OCI-LY1 (cell line): ENCODE data around the gene NADK2.

ENCODE experiments used
- H2AFZ ChIP-seq: fragments of 200-600 bp; sonication (generic), shearing (Covaris generic); 2 replicates; pipeline ENCODE4 v1.6.0; 2014; ENCODE audit warnings: antibody characterized with exemption, mild to moderate bottlenecking, low read length
- H3F3A ChIP-seq: fragments of 200-600 bp; sonication (generic), shearing (Covaris generic); 2 replicates; pipeline ENCODE4 v1.6.0; 2014; ENCODE audit warnings: mild to moderate bottlenecking, antibody characterized with exemption, low read length, moderate library complexity; ENCODE audit not compliant: insufficient read depth
- H3K27ac ChIP-seq: fragments of 200-600 bp; sonication (generic); 2 replicates; pipeline ENCODE4 v1.5.1; 2014; ENCODE audit warnings: low read length, mixed run types, mild to moderate bottlenecking, low read depth; ENCODE audit not compliant: poor library complexity, severe bottlenecking
- H3K27me3 ChIP-seq: fragments of 200-600 bp; sonication (generic); 2 replicates; pipeline ENCODE4 v1.6.0; 2014; ENCODE audit warnings: antibody characterized with exemption, mild to moderate bottlenecking, low read length, moderate library complexity; ENCODE audit not compliant: insufficient read depth
- H3K36me3 ChIP-seq: fragments of 200-600 bp; sonication (generic); 2 replicates; pipeline ENCODE4 v1.6.1; 2014; ENCODE audit warnings: mild to moderate bottlenecking, antibody characterized with exemption, low read length, moderate library complexity, mixed read lengths; ENCODE audit not compliant: insufficient read depth
- H3K4me1 ChIP-seq: fragments of 200-600 bp; sonication (generic); 2 replicates; pipeline ENCODE4 v1.5.1; 2014; ENCODE audit warnings: mild to moderate bottlenecking, low read length, moderate library complexity; ENCODE audit not compliant: insufficient read depth, severe bottlenecking
- H3K4me2 ChIP-seq: fragments of 200-600 bp; sonication (generic), shearing (Covaris generic); 2 replicates; pipeline ENCODE4 v1.6.1; 2014; ENCODE audit warnings: low read length
- H3K4me3 ChIP-seq: fragments of 200-600 bp; sonication (generic); 2 replicates; pipeline ENCODE4 v1.5.1; 2014; ENCODE audit warnings: low read length, low read depth, mild to moderate bottlenecking, mixed read lengths; ENCODE audit not compliant: poor library complexity, severe bottlenecking
- H3K79me2 ChIP-seq: fragments of 200-600 bp; shearing (Covaris generic); 2 replicates; pipeline ENCODE4 v1.6.1; 2016; ENCODE audit warnings: mixed run types, low read length, mixed read lengths; ENCODE audit not compliant: insufficient read depth
- H3K9ac ChIP-seq: fragments of 200-600 bp; sonication (generic), shearing (Covaris generic); 2 replicates; pipeline ENCODE4 v1.6.1; 2014; ENCODE audit warnings: mild to moderate bottlenecking, low read length, mixed read lengths
- H3K9me2 ChIP-seq: fragments of 200-600 bp; sonication (generic), shearing (Covaris generic); 2 replicates; pipeline ENCODE4 v1.6.1; 2014; ENCODE audit warnings: low read depth, mild to moderate bottlenecking, low read length, mixed read lengths
- H3K9me3 ChIP-seq: fragments of 200-600 bp; shearing (Covaris generic); 2 replicates; pipeline ENCODE4 v1.6.1; 2014; ENCODE audit warnings: low read length, mixed read lengths
- H4K20me1 ChIP-seq: fragments of 200-600 bp; sonication (generic), shearing (Covaris generic); 2 replicates; pipeline ENCODE4 v1.6.0; 2016; ENCODE audit warnings: mild to moderate bottlenecking, low read length; ENCODE audit not compliant: insufficient read depth
- EZH2 ChIP-seq: fragments of 200-600 bp; sonication (generic), shearing (Covaris generic); IDR thresholded peaks from 2 replicates; pipeline ENCODE4 v1.8.0; 2017; ENCODE audit warnings: borderline replicate concordance, mixed run types, mild to moderate bottlenecking, antibody characterized with exemption, low read length, moderate library complexity, mixed read lengths
- TF ChIP-seq, protein P1 (sequence below): fragments of 200-600 bp; sonication (generic), shearing (Covaris generic); IDR thresholded peaks from 2 replicates; pipeline ENCODE4 v1.5.1; 2017; ENCODE audit warnings: mild to moderate bottlenecking, antibody characterized with exemption, low read length, moderate library complexity, mixed read lengths

NADK2 gene

DNA sequence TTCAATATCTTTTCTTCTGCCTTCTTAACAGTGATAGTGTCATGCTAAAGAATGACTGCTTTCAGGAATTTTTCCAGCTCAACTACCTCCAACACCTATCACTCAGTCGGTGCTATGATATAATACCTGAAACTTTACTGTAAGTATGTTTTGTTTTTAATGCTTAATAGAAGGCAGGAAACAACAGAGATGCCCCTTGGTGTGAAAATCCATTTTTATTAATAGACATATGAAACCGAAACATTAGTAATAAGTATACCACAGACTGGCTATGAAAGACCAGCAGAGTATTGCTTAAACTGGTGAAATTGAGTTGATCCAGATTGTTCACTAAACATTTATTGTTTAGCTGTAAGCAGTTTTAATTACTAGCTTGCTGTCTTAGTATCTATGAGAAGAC is 64.6 kb downstream of the NADK2 start:
- TF ChIP-seq, protein P1, sequence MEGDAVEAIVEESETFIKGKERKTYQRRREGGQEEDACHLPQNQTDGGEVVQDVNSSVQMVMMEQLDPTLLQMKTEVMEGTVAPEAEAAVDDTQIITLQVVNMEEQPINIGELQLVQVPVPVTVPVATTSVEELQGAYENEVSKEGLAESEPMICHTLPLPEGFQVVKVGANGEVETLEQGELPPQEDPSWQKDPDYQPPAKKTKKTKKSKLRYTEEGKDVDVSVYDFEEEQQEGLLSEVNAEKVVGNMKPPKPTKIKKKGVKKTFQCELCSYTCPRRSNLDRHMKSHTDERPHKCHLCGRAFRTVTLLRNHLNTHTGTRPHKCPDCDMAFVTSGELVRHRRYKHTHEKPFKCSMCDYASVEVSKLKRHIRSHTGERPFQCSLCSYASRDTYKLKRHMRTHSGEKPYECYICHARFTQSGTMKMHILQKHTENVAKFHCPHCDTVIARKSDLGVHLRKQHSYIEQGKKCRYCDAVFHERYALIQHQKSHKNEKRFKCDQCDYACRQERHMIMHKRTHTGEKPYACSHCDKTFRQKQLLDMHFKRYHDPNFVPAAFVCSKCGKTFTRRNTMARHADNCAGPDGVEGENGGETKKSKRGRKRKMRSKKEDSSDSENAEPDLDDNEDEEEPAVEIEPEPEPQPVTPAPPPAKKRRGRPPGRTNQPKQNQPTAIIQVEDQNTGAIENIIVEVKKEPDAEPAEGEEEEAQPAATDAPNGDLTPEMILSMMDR, result no peak
- TF ChIP-seq EZH2, result no peak

DNA sequence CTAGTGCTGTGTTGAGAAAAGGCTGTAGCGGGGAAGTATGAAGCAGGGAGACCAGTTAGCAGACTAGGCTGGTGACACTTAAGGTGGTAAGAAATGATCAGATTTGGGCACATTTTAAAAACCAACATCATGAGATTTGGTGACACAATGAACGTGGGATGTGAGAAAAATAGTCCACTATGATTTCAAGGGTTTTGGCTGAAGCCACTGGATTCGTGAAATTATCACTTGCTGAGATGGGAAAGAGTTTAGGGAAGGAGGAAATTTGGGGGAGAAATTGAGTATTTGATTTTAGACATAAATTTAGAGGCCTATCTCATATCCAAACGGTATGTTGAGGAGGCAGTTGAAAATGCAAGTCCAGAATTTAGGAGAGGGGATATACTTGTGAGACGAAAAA is 66.7 kb downstream of the NADK2 start:
- no peaks in the 10 kb centered on the region for H3K27me3 ChIP-seq
- no peaks in the 10 kb centered on the region for H3K79me2 ChIP-seq
- no peak overlapping the region for H2AFZ ChIP-seq
- H3K27ac ChIP-seq, result no peak overlapping the region
- TF ChIP-seq, protein P1, result no peak
- TF ChIP-seq EZH2, result no peak
- no peak overlapping the region for H3K4me2 ChIP-seq
- H3K36me3 ChIP-seq, result peaks cover 95% of the 10 kb centered on the region
- H3F3A ChIP-seq, result no peaks in the 10 kb centered on the region
- H3K9me2 ChIP-seq, result no peaks in the 10 kb centered on the region
- no peaks in the 10 kb centered on the region for H4K20me1 ChIP-seq
- H3K9me3 ChIP-seq, result no peaks in the 10 kb centered on the region
- H3K4me3 ChIP-seq, result no peak overlapping the region
- no peaks in the 10 kb centered on the region for H3K4me1 ChIP-seq
- H3K9ac ChIP-seq, result no peak overlapping the region

More for the DNA sequence above, 64.6 kb downstream of the NADK2 start:
- H3F3A ChIP-seq, result no peaks in the 10 kb centered on the region
- H3K36me3 ChIP-seq, result peaks cover 95% of the 10 kb centered on the region
- H3K9ac ChIP-seq, result no peak overlapping the region
- no peaks in the 10 kb centered on the region for H3K9me3 ChIP-seq
- H3K4me3 ChIP-seq, result no peak overlapping the region
- no peaks in the 10 kb centered on the region for H3K27me3 ChIP-seq
- H3K4me1 ChIP-seq, result no peaks in the 10 kb centered on the region
- H3K27ac ChIP-seq, result no peak overlapping the region
- no peaks in the 10 kb centered on the region for H3K79me2 ChIP-seq
- H3K4me2 ChIP-seq, result no peak overlapping the region
- H2AFZ ChIP-seq, result no peak overlapping the region
- no peaks in the 10 kb centered on the region for H4K20me1 ChIP-seq
- no peaks in the 10 kb centered on the region for H3K9me2 ChIP-seq

DNA sequence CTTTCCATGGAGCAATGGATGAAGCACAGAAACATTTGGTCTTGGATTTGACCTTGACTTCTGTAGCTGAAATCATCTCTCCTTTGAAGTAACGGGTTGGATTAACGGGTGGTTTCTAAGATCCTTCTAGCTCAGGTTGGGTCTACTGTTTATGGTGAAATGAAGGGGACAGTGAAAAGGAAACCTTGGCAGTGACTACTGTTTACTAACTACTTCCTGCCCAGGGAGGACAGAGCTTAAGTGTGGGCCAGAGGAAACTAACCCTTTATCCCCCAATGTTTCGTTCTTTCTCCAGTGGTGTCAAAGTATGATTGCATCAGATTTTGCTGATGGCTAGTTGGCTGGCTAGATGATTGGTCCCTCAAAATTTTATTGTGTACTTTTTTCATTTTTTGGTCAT is 67.6 kb downstream of the NADK2 start:
- H4K20me1 ChIP-seq, result no peaks in the 10 kb centered on the region
- H3K27ac ChIP-seq, result no peak overlapping the region
- no peaks in the 10 kb centered on the region for H3K4me1 ChIP-seq
- H3K4me2 ChIP-seq, result no peak overlapping the region
- H3K36me3 ChIP-seq, result peaks cover 95% of the 10 kb centered on the region
- no peaks in the 10 kb centered on the region for H3K79me2 ChIP-seq
- no peaks in the 10 kb centered on the region for H3K27me3 ChIP-seq
- no peaks in the 10 kb centered on the region for H3F3A ChIP-seq
- no peaks in the 10 kb centered on the region for H3K9me3 ChIP-seq
- no peak overlapping the region for H3K4me3 ChIP-seq
- H2AFZ ChIP-seq, result no peak overlapping the region
- H3K9ac ChIP-seq, result no peak overlapping the region
- TF ChIP-seq, protein P1, result no peak
- TF ChIP-seq EZH2, result no peak
- no peaks in the 10 kb centered on the region for H3K9me2 ChIP-seq
